Right lobe of liver (tissue), 4 donors: ENCODE results near the gene NEURL3.

Experiments used
- POLR2A ChIP-seq: fragments of 450-650 bp; IDR thresholded peaks from one replicate; pipeline ENCODE4 v1.6.1; 2017; ENCODE audit warnings: antibody characterized with exemption, mild to moderate bottlenecking
- TF ChIP-seq, protein P1 (sequence below), 4 donors: fragments of 200-600 bp in 3 of 4; fragments of 450-650 bp in 1 of 4; IDR thresholded peaks; one replicate each; pipeline versions ENCODE4 v1.5.1 to v1.8.0; 2016 to 2022; ENCODE audit warnings: antibody characterized with exemption in 4 of 4, mild to moderate bottlenecking in 2 of 4
- donor health status: DM: no; HTN: no; CAD: no.
- donor health status: DM: no; HTN: no; CAD: no.
- donor health status: DM: no; HTN: yes; CAD: no.

DNA sequence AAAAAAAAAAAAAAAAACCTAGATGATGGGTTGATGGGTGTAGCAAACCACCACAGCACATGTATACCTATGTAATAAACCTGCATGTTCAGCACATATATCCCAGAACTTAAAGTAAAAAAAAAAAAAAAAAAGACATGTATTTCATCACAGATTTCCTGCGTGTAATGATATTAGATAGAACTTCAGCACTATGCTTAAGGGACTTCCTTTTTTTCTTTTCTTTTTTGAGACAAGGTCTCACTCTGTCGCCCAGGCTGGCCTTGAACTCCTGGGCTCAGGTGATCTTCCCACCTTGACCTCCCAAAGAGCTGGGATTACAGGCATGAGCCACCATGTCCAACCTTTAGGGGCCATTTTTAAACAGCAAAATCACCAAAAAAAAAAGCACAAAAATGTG lies 42.0 kb downstream of the NEURL3 start:
- no peak for TF ChIP-seq POLR2A
- TF ChIP-seq, protein P1, sequence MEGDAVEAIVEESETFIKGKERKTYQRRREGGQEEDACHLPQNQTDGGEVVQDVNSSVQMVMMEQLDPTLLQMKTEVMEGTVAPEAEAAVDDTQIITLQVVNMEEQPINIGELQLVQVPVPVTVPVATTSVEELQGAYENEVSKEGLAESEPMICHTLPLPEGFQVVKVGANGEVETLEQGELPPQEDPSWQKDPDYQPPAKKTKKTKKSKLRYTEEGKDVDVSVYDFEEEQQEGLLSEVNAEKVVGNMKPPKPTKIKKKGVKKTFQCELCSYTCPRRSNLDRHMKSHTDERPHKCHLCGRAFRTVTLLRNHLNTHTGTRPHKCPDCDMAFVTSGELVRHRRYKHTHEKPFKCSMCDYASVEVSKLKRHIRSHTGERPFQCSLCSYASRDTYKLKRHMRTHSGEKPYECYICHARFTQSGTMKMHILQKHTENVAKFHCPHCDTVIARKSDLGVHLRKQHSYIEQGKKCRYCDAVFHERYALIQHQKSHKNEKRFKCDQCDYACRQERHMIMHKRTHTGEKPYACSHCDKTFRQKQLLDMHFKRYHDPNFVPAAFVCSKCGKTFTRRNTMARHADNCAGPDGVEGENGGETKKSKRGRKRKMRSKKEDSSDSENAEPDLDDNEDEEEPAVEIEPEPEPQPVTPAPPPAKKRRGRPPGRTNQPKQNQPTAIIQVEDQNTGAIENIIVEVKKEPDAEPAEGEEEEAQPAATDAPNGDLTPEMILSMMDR (IDR thresholded peaks at IDR 0.05): no peak
